GM19438 (cell line): Measurements from ENCODE around the gene SLCO1A2.

Source experiments
- ATAC-seq: cut with Tn5 transposase; IDR thresholded peaks from one replicate; pipeline ENCODE4 v1.9.1; 2021; ENCODE audit warnings: low read depth; ENCODE audit not compliant: unreplicated experiment

The SLCO1A2 gene

DNA sequence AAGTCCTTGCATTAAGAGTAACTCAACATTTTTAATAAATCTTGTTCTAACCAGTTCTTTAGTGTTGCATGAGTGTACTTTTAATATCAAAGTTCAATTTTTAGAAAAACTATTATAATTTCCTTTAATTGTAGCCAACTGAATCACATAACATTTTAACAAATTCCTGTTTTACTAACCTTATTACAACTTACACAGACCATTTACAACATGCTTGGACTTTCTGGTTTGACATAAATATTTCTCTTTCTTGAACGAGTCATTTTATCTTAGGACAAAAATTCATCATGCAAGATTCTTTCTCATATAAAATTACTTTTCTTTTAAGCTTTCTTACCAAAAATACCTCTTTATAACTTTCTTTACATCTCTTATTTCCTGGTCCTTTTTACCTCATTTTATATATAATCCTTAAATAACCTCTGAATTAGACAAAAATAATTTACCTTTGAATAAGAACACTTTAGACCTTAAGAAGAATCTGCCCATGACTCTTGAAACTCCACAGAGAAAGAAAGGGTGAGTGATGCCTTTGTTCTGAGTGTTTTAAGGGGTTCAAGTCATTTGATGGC is 3.9 kb downstream of the SLCO1A2 start:
- no peak for ATAC-seq

DNA sequence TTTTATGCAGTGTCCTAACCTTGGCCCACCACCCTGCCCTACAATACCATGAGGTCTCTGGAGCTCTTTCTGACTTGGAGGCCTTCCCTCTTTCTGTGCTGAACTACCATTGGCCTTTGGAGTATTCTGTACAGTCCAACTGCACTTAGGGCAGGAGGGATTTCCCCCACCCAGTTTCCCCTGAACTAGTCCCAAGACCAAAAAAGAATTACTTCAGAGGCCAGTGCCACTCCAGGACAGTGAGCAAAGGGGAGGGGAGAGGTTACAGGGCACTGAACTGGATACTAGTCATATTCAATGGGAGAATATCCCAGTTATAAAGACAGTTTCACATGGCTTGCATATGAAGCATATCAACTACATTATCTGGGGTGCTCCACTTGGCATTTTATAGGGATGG is 6.1 kb downstream of the SLCO1A2 start:
- ATAC-seq, result no peak

DNA sequence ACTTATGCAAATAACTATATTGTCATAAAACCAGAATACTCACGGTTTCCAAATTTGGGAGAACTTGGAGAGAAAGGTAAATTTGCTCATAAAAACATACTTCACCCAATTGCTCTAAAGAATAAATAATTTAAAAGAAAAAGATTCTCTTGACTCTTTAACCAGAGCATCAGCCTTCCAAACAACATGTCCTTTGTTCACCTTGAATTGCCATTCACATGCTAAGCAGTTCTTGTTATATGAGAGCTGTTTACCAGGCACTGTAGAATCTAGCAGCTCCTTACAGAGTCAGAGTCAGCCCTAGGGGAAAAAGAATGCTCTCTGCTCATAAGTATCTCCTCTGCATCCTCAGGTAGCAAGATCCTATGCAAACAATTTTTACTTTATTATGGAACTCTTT is 10.2 kb downstream of the SLCO1A2 start:
- no peak for ATAC-seq

DNA sequence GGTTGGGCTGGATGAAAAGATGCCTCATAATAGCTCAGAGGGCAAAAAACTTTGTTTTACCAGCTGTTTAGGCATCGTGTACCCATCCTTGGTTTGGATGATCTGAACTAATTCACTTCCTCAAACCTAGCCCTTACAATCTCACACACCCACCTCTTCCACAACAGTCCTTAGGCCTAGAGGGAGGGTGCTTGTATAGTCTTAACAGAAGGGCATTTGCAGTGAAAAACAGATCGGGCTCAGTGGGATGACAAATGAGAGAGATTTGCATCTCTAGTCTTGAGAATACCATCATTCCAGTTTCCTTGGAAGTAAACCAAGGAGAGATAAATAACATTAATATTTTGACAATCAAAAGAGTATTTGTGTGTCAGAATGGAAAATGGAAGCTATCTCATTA is 11.0 kb downstream of the SLCO1A2 start:
- ATAC-seq, result no peak

DNA sequence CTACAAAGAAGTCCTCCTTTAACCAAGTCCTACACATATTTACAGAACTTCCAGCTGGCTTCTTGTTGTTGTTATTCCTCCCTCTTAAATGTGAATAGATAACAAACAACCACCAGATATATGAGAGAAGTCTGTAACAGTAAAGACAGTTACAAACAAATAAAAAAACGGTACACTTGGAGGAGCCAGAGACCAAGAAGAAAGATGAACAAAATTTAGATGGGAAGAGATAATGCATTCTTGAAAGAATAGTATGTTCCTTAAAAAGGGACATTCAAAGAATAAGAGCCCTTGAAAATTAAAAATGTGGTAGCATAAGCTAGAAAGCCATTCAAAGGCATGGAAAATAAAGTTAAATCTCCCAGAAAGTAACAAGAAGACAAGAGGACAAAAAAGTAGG is 25.9 kb downstream of the SLCO1A2 start:
- ATAC-seq, result no peak

DNA sequence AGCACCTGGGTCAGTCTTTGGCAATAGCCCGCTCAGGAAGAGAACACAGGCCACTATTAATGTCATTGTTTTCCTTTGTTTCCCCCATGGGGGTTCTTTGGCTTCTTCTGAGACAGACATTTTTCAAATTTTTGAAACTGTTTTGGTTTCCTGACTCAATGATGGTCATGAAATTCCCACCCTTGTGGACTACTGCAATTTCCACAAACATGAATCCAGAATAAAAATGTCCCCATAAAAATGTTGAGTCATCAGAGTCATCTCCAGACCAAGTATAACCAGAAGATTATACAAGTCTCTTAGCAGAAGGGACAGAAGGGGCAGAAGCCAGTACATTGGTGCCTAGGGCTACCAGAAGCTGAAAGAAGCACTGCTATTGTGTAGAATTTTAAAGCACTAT is 29.1 kb downstream of the SLCO1A2 start:
- ATAC-seq, result no peak

DNA sequence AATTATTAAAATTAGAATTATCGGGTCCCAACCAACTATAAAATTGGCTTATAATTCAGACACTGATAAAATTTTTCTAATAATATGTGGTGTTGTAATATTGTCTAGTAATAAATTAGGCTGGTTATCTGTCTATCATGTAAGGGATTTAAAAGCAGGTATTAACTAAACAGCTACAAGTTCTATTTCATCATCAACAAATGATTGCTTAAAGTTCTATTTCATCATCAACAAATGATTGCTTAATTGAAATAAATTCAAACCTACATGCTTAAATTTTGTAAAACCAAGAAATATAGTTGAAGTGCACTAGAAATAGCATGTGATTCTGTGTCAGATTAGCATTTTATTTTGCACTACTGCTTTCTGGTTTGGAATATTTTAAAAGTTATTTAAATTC is 34.1 kb downstream of the SLCO1A2 start:
- no peak for ATAC-seq

DNA sequence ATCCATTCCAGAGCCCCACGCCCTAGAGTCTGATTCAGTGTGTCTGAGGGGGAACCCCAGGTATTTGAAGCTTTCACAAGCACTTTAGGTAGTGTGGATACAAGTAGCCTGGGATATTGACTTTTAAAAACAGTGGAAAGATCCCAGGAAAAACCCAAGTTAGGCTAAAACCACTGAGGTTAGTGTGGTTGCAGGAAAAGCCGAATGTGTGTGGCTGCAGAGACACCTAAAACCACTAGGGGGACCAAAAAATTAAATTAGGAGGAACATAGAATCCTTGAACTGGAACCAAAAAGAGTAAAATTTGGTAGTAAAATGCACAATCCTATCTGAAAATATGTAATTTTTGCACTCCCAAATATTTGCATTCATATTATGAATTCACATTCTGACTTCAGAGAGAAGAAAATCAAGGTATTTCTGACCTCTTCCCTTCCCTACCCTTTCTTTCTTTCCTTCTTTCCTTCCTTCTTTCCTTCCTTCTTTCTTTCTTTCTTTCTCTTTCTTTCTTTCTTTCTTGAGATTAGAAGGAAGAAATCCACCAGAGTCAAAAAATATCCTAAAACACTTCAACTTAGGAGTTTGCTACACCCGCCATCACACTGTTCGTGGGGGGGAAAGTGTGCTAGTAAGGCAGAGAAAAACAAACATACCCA is 37.8 kb downstream of the SLCO1A2 start:
- no peak for ATAC-seq

DNA sequence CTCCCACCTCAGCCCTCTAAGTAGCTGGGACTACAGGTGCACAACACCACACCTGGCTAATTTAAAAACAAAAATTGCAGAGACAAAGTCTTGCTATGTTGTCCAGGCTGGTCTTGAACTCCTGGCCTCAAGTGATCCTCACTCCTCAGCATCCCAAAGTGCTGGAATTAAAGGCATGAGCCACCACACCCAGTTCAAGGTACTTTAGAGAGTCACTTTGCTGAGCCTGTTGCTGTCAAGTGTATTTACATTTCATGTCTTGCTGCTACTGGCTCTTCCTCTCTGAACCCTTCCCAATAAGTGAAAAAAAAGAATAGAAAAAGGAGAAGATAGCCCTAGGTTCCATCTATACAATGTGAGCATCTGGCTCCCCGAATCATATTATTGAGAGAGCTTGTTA is 38.4 kb downstream of the SLCO1A2 start:
- no peak for ATAC-seq

DNA sequence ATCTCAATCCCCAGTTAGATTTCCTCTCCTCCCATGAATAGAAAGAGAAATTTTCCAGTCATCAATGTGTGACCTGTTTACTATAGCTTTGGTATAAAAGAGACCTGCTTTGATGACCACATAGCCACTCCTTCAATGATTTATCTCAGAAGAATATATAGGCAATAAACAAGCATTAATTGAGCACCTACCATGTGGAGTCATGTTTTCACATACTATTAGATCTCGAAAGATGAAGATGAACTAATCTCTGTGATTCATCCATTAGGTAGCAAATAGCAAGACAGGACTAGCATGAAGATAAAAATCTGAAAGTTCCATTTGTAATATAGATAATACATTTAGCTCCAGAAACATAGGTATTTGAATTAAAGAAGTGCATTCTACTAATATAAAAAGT is 40.5 kb downstream of the SLCO1A2 start:
- ATAC-seq, result no peak

DNA sequence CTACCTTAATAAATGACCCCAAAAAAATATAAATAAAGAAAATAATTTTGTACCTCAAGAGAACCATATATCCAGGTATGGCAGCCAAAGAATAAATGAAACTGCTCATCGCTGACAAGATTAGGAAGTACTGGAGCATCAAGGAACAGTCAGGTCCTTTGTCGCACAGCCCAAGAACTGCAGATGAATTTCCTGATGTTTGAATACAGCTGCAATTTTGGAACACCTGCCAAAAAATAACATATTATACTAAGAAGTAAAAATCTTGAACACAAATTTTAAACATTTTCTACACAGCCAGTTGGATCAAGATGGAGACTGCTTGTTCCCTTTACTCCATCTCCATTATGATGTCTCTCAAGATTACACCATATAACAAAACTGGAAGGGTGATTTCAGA is 42.6 kb downstream of the SLCO1A2 start:
- ATAC-seq, result no peak

DNA sequence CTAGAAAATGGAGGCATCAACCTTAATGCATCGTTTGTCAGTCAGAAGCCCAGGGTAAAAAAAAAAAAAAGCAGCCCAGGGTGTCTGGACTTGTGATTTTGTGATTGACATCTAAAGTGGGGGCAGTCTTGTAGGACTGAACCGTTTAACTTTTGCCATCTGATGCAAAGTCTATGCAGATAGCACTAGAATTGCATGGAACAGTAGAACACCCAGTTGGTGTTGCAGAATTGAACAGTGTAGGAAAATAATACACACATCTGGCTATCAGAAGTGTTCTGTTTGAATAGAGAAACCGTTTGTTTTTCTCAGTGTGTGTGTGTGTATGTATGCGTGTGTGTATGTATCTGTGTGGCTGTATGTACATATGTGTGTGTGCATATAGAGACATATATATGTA is 45.0 kb downstream of the SLCO1A2 start:
- no peak for ATAC-seq

DNA sequence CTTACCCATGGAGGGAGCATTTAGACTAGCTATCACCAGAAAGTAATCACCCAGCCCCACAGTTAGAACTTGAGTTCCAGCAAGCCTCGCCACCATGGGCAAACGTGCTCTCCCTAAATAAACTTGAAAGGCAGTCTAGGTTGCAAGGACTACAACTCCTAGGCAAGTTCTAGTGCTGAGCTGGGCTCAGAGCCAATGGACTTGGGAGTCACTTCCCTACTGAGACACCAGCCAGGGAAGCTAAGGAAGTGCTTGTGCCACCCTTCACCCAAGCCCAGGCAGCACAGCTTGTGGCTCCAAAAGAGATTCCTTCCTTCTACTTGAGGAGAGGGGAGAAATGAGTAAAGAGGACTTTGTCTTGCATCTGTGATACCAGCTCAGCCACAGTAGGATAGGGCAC is 57.9 kb downstream of the SLCO1A2 start:
- no peak for ATAC-seq

DNA sequence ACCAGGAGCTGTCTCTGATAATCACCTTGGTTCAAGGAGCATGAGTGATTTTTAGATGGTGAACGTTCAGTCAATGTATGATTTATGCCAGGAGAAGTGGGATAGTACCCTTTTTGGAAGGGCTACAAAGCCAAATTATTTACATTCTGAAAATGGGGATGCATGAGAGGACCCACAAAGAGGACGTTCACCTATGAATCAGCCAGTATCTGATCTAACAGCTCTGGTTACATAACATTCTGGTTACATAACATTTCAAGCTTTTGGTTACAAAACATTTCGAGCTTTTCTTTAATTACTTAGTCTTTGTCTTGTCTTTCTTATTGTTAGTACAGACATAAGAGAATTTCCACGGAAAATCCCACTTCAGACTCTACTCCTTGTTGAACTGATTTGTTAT is 68.8 kb downstream of the SLCO1A2 start:
- no peak for ATAC-seq

DNA sequence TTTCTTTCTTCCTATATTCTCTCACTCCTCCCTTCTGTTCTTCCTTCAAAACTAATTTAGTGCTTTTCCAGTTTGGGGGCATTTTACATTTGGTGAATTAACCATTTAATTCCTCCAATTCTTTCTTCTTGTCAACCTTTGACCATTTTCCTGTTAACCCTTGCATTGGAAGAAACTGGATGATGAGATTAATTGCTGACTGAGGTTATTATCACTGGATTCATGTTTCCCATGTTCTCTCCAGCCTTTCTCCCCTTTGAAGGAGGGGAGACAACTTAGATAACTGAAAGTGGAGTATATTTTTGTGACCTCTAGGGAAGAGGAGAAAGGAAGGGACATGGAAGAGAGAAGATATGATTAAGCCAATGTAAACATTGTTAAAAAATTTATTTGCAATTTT is 70.5 kb downstream of the SLCO1A2 start:
- no peak for ATAC-seq

DNA sequence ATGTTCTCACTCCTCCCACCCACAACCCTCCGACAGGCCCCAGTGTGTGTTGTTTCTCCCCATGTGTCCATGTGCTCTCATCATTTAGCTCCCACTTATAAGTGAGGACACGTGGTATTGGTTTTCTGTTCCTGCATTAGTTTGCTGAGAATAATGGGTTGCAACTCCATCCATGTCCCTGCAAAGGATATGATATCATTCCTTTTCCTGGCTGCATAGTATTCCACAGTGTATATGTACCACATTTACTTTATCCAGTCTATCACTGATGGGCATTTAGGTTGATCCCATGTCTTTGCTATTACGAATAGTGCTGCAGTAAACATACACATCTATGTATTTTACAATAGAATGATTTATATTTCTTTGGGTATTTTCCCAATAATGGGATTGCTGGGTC is 77.5 kb downstream of the SLCO1A2 start:
- ATAC-seq, result no peak

DNA sequence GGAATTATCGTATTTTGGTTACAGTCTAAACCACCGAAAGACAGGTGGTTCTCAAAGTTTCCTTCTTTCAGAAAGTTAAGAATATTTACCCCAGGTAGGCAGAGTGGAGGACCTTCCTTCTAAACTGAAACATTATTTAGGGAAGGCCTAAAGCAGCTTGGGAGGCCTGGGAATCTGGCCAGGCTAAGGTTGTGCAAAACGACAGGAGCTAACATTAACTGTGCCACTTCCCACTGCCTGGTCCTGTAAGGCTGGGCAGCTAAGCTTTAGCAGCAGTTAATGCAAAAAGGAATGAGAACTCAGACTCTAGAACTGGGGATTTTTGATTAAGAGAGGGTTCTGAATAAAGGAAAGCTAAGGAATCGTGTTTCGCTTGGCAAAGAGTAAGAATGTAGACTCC is 82.6 kb downstream of the SLCO1A2 start:
- ATAC-seq, result no peak

DNA sequence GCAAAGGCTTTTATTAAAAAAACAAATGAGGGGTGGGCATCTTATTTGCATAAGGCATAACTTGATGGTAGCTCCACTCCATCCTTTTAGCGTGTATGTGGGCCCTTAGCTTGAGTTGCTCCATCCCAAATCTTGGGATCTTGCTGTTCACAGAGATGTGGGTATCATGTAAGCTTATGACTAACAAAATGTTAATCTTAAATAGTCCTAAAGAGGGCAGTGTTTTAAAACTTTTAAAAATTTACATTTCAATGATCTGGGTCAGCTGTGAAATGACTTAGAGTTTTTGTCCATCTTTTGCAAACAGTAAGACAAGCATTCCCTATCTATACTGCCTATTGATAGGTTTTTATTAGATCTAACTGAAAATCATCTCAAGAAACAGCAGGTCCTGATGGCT is 86.0 kb downstream of the SLCO1A2 start:
- ATAC-seq, result no peak

DNA sequence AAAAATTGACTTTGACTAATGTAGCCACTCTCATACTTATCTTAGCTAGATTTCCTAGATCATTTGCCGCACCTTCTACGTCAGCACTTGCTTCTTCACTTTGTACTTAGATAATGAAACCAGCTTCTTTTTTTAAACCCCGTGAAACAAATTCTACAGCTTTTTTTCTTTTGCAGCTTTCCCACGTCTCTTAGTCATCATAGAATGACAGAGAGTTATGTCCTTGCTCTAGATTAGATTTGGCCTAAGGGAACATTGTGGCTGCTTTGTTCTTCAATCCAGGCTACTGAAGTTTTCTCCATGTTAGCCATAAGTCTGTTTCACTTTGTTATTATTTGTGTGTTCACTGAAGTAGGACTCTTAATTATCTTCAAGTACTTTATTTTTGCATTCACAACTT is 94.9 kb downstream of the SLCO1A2 start:
- no peak for ATAC-seq

DNA sequence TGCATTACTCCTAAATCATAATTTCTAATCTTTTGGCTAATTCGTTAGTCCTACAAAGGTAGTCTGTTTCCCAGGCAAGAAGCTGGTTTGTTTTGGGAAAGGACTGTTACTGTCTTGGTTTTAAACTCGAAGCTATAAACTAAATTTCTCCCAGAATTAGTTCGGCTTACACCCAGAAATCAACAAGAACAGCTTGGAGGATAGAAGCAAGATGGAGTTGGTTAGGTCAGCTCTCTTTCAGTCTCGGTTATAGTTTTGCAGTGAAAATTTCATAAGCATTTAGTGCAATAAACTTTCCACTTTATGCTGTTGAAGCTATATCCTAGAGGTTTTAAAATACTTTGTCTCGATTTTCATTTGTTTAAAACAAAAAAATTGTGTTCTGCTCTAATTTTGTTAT is 100.3 kb downstream of the SLCO1A2 start:
- ATAC-seq, result no peak

DNA sequence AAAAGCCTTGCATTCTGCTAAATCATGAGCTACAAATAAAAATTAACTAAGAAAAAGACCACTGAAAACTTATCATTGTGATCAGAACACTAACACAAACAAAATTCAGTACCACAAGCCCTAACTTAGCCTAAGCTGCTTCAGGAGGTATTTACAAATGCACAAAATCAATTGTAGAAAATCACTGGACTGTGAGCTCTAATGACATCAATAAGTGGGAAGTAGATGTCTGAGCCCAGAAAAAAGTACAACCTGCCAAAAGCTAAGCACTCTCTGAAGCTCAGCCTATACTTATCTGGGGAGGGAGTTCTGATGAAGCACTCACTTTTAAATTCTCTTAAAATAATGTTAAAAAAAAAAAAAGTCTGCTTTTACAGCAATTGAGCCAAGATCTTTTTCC is 110.8 kb downstream of the SLCO1A2 start:
- ATAC-seq, result no peak

DNA sequence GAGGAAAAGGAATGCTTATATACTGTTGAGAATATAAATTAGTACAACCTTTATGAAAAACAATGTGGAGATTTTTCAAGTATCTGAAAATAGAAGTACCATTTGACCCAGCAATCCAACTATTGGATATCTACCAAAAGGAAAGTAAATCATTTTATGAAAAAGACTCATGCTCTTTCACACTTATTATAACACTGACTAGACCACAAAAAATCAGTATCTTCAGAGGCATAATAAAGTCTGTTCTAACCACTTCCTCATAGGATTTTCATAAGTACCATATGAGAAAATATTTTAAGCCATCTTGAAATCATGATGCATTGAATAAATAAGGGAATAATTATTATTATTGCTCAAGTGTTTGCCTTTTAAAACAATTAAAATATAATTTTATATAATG is 112.9 kb downstream of the SLCO1A2 start:
- no peak for ATAC-seq

DNA sequence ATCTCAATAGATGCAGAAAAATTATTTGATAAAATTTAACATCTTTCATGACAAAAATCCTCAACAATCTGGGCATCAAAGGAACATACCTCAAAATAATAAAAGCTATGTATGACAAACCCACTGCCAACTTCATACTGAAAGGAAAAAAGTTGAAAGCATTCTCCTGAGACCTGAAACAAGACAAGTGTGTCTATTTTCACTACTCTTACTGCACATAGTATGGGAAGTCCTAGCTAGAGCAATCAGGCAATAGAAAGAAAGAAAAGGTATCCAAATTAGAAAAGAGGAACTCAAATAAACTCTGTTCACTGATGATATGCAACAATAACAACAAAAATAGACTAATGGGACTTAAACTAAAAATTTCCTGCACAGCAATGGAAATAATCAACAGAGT is 113.6 kb downstream of the SLCO1A2 start:
- no peak for ATAC-seq
